GM21447 (cell line): ENCODE results near the gene TTPAL.

Source experiments
- ATAC-seq: cut with Tn5 transposase; IDR thresholded peaks from one replicate; pipeline ENCODE4 v1.9.1; 2021; ENCODE audit not compliant: unreplicated experiment

Gene TTPAL

DNA sequence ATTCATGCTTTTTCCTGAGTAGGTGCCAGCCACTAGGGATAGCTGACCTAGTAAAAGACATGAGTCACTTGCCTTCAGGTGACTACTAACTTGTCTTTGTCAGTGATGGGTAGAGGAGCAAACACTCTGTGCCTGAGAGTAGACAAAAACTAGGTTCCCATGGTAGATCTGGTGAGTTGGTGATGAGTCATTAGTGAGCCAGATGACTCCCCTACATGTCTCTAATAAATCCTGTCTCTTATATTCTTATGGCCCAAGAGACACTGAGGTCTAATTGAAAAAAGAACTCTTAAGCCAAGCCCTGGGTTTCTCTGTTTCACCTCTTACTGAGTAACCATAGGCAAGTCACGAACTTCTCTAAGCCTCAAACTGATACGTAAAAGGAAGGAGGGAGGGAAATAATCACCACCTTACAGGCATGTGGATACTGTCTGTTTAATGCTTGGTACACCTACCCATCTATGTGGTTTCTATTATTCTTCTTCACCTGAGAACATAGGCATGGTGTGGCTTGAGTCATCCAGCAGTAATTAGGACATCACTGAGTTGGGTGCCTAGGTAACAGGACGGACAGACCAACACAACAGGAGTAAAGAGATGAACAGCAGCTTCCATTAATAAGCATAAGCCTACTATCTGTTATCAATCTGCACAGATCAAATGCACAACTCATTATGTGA is 20.3 kb downstream of the TTPAL start:
- no peak for ATAC-seq

DNA sequence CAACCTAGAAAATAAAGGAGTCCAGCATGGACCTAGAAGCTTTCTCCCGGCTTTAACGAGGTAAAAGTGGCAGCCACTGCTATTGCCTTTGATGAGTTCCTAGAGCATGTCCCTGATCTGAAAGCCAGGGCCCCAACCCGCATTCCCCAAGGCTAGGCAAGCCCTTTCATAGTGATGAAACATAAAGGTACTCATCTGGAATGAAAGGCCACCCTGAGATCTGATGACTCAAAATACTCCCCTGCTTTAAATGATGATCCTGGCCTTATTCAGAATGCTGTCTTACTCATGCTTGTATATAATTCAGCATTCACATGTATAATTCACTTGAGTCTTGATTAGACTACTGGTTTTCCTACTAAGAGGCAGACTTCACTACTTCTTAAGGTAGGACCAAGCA is 21.3 kb downstream of the TTPAL start:
- no peak for ATAC-seq

DNA sequence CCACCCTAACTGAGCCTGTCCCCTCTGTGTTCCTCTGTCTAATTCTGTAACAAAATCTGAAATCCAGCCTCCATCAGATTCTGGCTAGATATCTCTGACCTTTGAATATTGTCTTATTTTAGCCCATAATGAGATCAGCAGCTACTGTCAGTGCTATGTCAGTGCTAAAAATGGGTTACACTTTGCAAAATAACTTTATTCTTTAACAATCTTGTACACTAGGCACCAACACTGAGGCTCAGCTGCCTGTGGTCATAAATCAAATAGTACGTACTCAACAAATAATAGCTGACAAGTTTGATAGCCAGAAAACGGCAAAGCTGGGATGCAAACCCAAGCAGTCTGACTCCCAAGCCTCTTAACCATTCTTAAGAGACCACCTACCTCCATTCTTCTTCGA is 22.1 kb downstream of the TTPAL start:
- ATAC-seq: no peak

DNA sequence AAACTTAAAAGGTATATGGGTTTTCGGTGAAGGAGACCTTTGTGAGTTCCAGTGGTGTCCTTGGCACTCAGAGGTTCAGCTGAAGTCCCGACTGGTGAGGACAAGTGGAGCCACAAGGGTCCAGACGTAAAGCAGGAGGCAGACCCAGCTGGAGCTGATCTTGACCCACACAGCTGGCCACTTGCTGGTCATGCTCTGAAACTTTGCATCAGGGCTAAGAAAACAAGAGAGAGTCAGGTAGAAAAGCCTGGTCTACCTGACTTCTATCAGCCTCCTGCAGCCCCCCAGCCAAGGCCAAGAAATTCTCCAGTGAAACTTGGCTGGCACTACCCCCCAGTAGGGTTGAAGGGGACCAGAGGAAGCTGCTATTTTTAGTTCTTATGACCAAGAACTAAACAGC is 24.5 kb downstream of the TTPAL start:
- ATAC-seq: no peak

DNA sequence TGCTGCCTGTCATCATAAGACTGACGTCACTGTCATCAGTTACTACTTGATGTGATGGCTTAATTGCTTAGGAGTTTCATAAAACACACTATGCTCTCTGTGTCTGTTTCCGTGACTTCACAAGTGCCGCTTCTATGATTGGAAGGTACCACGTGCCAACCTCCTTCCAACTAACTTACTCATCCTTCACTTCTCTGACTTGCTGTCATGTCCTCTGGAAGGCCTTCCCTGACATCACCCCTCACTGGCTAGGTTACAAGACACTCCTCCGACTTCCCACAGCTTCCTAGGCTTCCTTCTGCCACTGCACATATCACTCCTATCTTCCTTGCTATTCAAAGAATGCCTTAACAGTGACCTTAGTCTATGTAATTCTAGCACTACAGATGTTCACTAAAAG is 25.8 kb downstream of the TTPAL start:
- ATAC-seq: no peak

DNA sequence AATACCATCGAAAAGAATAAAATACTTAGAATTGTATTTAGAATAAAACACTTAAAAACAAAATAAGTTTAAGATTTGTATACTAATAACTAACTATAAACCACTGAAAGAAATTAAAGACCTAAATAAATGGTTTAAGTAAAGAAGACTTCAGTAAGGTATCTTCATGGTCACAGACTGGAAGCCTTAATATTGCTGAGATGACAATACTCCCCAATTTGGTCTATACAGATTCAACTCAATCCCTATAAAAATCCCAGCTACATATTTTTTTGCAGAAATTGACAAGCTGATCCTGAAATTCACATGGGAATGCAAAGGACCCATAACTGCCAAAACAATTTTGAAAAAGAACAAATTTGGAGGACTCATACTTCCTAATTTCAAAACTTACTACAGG is 27.3 kb downstream of the TTPAL start:
- ATAC-seq: no peak

DNA sequence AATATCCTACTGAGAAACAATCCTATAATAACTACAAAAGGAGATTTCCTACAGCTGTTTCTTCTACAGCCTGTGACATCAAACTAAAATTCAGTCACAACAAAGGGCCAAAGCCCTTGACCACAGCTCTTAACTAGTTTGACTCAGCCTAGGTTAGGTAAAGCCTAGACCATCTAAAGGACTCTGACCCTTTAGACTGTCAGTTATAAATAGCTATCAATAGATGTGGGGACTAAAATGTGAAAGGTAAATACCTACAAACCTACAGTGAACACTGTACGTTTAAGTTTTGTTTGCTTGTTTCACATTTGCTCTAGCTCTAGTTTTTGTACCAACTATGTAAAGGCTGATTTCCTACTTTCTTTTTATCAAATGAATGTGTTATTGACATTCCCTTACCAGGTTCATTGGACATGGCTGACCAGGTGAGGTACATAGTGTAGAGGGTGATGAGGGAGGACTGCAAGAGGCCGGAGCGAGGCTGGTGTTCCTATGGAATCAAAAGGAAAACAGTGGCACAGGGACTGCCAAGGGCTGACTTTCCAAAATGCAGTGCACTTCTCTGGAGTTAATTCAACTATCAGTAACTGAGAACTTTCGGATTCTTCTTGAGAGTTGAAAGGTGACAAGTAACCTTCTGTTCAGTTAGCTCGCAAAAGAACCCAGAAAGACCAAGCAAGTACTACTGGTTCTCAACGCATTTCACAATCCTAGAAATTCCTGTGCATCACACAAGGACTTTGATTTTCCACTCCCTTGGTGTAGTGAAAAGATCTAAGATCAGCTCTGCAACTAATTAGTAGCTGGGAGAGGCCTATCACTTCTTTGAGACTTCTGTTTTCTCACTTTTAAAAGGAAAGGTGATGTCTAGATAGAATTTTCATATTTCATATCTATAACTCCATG is 29.0 kb downstream of the TTPAL start:
- ATAC-seq: no peak

DNA sequence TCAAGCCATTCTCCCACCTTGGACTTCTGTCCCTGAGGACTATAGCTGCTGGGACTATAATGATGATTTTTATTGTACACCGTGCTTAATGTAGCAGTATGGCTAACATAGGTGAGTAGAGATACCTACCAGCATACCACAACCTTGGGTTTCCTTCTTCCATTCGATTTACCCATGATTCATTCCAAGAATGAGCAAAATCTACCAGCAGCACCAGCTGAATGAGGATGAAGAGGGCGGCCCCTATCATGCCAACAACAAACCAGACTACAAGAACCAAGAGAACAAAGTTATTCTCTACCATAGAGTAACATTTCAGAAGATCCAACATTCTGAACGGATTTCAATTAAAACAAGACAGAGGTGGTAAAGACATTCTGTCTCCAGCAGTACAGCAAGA is 34.1 kb downstream of the TTPAL start:
- no peak for ATAC-seq

DNA sequence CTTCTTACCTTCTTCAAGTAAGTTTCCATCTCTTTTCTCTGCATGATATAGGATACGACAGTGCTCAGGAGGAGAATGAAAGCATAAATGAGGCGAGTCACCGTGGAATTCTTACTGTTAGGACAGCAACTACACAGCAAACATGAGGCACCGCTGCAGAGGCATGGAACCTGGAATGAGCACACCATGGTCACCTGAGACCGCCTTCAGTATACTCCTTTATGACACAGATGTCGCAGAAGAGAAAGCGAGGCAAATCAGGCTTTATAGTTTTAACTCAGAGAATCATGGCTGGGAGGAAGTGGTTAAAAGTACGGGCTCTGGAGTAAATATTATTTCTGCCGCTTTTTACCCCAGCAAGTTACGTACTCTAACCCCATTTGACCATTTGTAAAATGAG is 38.2 kb downstream of the TTPAL start:
- no peak for ATAC-seq

DNA sequence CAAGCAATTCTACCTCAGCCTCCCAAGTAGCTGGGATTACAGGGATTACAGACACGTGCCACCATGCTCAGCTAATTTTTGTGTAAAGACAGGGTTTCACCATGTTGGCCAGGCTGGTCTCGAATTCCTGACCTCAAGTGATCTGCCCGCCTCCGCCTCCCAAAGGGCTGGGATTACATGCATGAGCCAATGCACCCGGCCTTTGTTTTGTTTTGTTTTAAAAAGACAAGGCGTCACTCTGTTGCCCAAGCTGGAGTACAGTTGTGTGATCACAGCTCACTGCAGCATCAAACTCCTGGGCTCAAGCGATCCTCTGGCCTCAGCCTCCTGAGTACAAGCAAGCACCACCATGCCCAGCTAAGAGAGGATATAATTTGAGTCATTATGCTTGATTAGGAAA is 40.8 kb downstream of the TTPAL start:
- ATAC-seq: no peak

DNA sequence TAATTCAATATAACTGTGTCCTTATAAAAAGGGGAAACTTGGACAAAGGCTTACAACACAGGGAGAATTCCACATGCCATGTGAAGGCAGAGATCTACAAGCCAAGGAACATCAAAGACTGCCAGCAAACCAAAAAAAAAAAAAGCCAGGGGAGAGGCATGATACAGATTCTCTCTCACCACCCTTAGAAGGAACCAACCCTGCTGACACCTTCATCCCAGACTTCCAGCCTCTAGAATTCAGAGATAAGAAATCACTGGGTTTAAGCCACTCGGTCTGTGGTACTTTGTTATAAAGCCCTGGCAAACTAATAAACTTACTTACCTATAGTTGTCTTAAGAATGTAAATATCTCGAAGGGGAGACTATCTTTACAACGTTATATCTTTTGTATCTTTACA is 41.8 kb downstream of the TTPAL start:
- no peak for ATAC-seq

DNA sequence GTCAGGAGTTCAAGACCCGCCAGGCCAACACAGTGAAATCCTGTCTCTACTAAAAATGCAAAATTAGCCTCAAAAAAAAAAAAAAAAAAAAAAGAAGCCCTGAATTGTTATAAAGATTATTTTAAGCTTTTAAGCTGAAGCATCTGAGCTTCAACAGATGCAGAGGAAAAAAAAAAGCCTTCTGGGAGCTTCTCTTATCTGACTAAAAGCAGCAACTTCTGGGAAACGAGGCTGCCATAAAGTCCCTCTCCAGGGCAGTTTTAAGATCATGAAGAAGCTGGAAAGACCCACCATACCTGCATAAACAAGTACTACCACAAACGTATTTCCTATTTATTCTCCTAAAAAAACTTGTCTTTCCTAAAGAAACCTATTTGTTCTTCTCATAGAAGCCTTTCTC is 42.6 kb downstream of the TTPAL start:
- ATAC-seq: no peak

DNA sequence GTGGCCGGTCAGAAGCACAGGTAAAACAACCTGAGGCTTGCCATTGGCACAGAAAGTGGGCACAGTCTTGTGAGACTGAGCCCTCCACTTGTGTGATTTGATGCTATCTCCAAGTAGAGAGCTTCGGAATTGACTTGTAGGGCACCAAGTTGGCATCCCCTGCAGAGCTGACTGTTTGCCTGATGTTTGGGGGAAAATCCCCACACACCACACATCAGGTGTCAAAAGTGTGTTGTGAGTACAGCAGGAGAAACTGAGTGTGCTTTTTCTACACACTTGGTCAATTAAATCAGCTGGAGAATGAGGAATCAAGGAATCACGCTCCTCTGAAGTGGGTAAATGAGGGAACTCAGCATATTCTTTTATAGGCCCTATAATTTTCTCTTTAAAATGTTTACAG is 45.2 kb downstream of the TTPAL start:
- no peak for ATAC-seq

DNA sequence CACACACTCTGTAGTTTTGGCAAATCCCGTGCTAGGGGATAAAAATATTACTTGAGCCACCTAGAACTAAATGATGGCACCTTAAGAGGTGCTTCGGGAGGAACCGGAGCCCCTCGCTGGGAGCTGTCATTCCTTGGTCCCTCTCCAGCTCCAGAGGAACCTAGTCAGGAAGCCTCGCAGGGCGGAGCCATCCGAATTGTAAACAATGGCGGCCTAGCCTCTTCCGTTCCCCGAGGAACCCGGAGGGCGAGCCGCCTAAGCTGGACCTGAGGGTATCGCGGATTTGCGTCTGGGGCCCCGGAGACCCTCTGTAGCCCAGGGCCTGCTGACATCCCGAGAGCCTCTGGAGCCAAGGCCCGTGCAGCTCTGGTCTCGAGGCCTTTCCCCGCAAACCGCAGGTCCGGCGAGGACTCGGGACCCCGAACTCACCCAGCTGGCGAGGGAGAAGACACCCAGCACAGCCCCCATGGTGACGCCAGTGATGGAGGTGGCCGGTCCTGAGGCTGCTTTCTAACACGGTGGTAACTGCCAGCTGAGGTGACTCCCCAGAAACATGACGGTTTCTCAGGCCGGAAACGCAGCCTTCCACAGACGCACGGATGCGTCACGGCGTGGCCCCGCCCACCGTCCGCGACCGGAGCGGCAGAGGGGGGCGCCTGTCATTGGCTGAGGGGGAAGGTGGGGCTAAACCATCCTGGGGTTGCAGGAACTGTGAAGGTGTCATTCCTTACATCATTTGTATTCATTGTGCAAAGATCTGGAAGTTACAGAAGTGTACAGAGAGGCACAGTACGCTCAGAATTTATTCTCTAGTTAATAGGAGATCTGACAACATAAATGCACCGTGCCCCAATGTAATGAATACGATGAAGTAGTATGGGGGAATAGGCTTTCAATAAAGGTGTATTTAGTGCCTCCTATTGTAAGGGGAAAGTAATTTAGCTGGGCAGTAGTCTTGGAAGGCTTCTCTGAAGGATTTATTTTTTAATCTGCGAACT is 46.1 kb downstream of the TTPAL start, which contains the start of gene SERINC3:
Gene SERINC3 (minus strand): TSS at position 587 of the 998 bp plus-strand sequence. CDS start 119 bp downstream, at position 468.
- peak; percentile 96 for ATAC-seq

DNA sequence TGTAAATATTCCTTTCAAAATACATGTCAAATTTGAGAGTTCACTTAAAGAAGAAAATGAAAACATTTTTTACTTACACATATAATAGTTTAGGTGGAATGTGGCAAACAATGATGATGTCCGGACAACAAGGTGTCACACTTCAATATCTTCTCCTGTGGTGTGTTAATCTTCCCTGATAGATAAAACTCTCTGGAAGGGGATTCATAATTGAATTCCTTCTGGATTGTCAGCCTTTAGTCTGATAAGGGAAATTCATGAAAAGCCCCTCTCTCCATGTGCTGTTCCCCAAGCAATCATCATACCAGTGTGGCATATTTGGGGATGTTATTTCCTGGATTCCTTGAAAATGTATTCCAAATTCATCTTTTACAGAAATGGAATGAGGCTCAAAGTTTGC is 47.2 kb downstream of the TTPAL start:
- ATAC-seq: no peak

DNA sequence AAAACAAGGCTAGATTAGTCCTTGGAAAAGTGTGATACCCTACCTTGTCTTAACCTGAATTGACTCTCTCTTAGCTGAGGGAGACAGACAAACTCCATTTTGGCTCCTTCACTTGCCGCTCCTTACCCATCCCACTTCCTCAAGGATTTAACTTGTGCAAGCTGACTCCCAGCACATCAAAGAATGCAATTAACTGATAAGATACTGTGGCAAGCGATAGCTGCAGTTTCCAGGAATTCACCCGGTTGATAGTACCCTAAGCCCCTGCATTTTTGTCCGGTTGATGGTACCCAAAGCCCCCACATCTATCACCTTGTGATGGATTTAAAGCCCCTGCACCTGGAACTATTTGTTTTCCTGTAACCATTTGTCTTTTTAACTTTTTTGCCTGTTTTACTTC is 48.1 kb downstream of the TTPAL start:
- no peak for ATAC-seq

DNA sequence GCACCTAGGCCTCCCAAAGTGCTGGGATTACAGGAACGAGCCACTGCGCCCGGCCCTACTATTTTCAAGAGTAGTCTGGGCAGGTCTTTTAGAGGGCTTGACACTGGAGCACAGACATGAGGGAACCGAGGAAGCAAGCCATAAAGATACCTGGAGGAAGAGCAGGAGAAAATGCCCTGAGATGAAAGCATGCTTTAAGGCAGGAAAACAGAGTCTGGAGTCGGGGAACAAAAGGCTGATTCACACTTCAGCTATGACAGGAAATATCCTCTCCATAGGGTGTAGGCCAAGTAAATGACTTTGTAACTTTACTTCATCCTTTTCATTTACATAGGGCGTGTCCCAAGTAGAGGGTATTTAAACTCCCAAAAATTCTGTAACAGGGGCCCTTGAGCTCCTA is 50.5 kb downstream of the TTPAL start:
- no peak for ATAC-seq

DNA sequence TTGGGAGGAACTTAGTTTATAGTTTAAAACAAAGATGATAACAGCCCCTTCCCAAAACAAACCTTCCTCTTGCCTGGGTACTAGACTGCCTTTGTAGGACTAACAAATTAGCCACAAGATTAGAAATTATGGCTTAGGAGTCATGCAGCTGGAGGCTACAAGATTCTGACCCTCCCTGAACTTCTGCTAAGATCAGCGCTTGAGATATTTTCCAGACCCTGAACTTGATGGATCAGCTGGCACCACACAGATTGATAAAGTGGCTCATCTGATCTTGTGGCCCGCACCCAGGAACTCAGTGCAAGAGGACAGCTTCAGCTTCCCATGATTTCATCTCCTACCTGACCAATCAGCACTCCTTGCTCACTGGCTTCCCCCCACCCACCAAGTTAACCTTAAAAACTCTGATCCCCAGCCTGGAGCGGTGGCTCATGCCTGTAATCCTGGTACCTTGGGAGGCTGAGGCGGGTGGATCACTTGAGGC is 52.1 kb downstream of the TTPAL start:
- ATAC-seq: no peak

DNA sequence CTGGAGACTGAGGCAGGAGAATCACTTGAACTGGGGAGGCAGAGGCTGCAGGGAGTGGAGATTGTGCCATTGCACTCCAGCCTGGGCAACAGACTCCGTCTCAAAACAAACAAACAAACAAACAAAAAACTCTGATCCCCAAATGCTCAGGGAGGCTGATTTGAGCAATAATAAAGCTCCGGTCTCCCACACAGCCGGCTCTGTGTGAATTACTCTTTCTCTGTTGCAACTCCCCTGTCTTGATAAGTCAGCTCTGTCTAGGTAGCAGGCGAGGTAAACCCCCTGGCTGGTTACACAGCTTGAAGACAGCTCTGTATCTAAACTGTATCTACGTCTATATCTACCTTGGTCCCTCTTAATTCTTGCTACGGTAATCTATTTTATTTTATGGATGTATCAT is 52.6 kb downstream of the TTPAL start:
- no peak for ATAC-seq

DNA sequence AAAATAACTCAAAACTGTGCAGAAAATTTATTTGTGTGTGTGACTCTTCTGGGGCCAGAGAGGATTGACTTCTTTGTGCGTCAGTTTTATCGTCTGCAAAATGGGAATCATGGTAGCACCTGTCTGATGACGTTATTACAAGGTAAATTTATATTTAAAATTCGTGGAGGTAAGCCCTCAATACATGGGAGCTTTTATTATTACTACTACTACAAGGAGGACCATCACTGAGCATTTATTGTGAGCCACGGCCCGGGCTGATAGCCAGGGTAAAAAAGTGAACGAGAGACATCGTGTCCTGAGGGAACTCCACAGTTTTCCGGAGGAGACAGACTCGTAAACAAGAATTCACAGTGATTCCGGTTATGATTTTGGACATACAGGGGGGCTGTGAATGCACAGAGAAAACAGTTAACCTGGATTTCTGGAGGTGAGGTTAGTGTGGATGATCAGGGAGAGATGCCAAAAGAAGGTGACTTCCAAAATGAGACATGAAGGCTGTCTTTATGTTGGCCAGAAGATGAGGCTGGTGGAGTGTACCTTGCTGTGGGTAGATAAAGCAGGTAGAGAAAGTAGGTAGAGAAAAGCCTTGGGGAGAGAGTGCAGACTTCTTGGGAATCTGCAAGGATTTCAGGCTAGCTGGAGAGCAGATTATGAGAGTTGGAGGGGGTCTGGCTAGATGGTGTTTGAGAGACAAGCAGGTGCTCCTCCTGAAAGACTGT is 56.7 kb downstream of the TTPAL start:
- no peak for ATAC-seq
